Endometrial microvascular endothelial cells (primary cell): ENCODE measurements around the gene DCST1. TPM values are rescaled to one million over a fixed set of nuclear protein-coding genes. Genes with fewer than 3 reads are reported as not detected.

ENCODE experiments used
- in situ Hi-C: cut with HindIII; loops from 2 replicates; pipeline ENCODE4 v1.10.0; 2017; ENCODE audit warnings: low sequenced_read_pairs, low pct_unique_long_range_greater_than_20kb; ENCODE audit errors: inconsistent ontology term
- total RNA-seq: library from RNA; depleted of rRNA; stranded (reverse); fragments of >200 nt; gene quantifications from one replicate; pipeline ENCODE4 v1.2.3, GENCODE V29; 2015; ENCODE audit errors: inconsistent ontology term

The DCST1 gene
- total RNA-seq, 1 donor from 2014 or later: not detected

- in situ Hi-C loops: no loop called here
Observed at GRCh38 chr1:155093911-155094621, 60.4 kb downstream of the DCST1 start.

- in situ Hi-C loops: no loop called here
Observed at GRCh38 chr1:155094622-155094948, 61.0 kb downstream of the DCST1 start.

GRCh38 chr1:155099331-155099730 is 65.7 kb downstream of the DCST1 start:
- in situ Hi-C loops: no loop called here

Other genes with a start within 250 kb of the DCST1 start
- gene KCNN3, start 163.5 kb upstream of the DCST1 start, total RNA-seq: 0.28 TPM
- gene PMVK, start 97.1 kb upstream of the DCST1 start, total RNA-seq: 16.1 TPM
- gene PBXIP1, start 77.7 kb upstream of the DCST1 start, total RNA-seq: 34.9 TPM
- gene PYGO2, start 72.0 kb upstream of the DCST1 start, total RNA-seq: 14.5 TPM
- gene SHC1, start 63.1 kb upstream of the DCST1 start, total RNA-seq: 406 TPM
- gene CKS1B, start 59.1 kb upstream of the DCST1 start, total RNA-seq: 125 TPM
- 47.9 TPM for gene FLAD1, start 50.5 kb upstream of the DCST1 start, total RNA-seq
- gene LENEP, start 40.2 kb upstream of the DCST1 start, total RNA-seq: not detected
- gene ZBTB7B, start 31.0 kb upstream of the DCST1 start, total RNA-seq: 15.3 TPM
- 0.28 TPM for gene DCST2, start within 50 bp of the DCST1 start, total RNA-seq
- 337 TPM for gene ADAM15, start 17.5 kb downstream of the DCST1 start, total RNA-seq
- 15.8 TPM for gene EFNA4, start 29.9 kb downstream of the DCST1 start, total RNA-seq
- 2.0 TPM for gene EFNA3, start 45.0 kb downstream of the DCST1 start, total RNA-seq
- gene EFNA1, start 94.1 kb downstream of the DCST1 start, total RNA-seq: 8.7 TPM
- gene SLC50A1, start 102.0 kb downstream of the DCST1 start, total RNA-seq: 47.1 TPM
- 173 TPM for gene DPM3, start 106.7 kb downstream of the DCST1 start, total RNA-seq
- gene KRTCAP2, start 139.5 kb downstream of the DCST1 start, total RNA-seq: 191 TPM
- 2.4 TPM for gene TRIM46, start 140.0 kb downstream of the DCST1 start, total RNA-seq
- gene THBS3, start 174.1 kb downstream of the DCST1 start, total RNA-seq: 3.1 TPM
- gene MTX1, start 174.9 kb downstream of the DCST1 start, total RNA-seq: 76.7 TPM
- 20.0 TPM for gene ENTREP3, start 221.7 kb downstream of the DCST1 start, total RNA-seq
- gene SCAMP3, start 228.5 kb downstream of the DCST1 start, total RNA-seq: 77.1 TPM
- gene CLK2, start 239.7 kb downstream of the DCST1 start, total RNA-seq: 33.1 TPM
- 0.19 TPM for gene HCN3, start 243.6 kb downstream of the DCST1 start, total RNA-seq